HPDE6-E6E7 (cell line): ENCODE measurements around the gene TANK.
"Not testable (repeated sequence)": the region's sequence is repeated elsewhere in the genome, so short reads cannot be mapped to it uniquely, and the experiment has no call there.

Experiments
- DNase-seq: peaks from one replicate; pipeline ENCODE4 v3.0.0; 2011; ENCODE audit warnings: missing footprints; ENCODE audit errors: extremely low spot score

The TANK gene

GRCh38 chr2:161228511-161229240, 68.4 kb downstream of the TANK start:
- DNase-seq, result no peak

DNA sequence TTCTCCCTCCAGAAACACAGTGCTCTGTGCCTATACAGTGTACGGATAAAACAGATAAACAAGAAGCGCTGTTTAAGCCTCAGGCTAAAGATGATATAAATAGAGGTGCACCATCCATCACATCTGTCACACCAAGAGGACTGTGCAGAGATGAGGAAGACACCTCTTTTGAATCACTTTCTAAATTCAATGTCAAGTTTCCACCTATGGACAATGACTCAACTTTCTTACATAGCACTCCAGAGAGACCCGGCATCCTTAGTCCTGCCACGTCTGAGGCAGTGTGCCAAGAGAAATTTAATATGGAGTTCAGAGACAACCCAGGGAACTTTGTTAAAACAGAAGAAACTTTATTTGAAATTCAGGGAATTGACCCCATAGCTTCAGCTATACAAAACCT, 70.7 kb downstream of the TANK start:
- no peak for DNase-seq

- no peak for DNase-seq
Measured at GRCh38 chr2:161232571-161232970, 72.3 kb downstream of the TANK start.

DNA sequence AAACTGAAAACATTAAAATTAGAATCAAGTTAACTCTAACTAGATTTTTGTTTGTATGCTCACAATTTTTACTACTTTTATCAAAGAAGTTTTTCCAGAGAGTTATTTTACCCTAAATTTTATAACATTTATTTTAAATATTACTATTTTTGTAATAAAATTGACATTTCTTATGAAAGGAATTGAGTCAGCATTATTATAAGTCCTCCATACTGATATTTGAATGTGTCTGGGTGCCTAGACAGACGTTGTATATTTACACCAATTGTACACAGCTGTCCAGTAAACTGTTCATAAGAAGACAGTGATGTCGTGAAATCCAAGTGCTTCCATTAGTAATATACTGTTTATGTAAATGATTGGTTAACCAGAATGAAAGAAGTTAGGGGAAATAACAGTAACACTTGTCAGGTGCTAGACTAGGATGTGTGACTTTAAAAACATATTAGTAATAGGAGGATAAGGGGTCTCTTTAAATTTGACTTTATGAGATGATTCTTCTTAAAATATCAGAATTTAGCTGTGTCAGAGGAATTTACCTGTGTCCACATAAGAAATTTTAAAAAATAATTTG, 73.7 kb downstream of the TANK start:
- no peak for DNase-seq

GRCh38 chr2:161234627-161235026, 74.4 kb downstream of the TANK start:
- DNase-seq, result no peak

DNA sequence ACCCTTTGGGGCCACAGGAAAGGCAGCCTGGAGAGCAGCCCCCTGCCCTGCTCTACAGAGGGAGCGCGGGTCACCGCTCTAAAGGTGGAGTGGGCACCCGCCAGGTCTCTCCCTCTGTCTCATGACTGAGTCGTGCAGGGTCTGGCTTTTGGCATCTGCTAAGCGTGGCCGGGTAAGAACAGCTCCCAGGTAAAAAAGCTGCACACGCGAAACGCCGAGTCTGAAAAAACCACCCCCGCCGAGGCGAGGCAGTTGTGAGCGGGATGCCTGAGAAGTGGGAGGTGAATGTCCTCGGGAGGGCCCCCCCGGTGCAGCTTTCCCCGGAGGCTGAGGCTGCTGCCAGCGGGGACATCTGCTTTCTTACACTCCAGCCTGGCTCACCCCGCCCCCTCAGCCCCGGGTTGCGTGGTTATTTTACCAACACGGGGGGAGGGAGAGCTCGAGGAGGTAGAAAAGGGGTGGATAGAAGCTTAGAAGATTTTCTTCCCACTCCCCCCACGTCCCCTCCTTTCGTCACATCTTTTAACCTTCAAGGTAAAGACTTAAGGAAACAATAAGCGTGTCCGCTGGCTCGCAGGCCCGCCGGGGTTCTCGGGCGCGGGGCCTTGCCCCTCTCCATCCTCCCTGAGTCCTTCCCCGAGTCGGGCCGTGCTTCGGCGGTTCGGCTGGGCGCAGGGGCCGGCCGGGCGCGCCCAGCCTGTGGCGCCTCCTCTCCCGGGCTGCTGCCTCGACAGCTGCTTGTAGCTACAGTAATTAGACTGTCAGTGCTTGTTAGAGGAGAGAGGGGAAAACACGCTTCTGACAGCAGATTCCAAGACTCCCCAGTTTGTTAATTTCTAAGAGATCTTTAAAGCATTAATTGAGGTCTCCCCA, 77.4 kb downstream of the TANK start:
- no peak for DNase-seq

- DNase-seq, result no peak
Measured at GRCh38 chr2:161238265-161238559, 78.0 kb downstream of the TANK start.

GRCh38 chr2:161238560-161239325, 78.5 kb downstream of the TANK start:
- DNase-seq, result no peak

DNA sequence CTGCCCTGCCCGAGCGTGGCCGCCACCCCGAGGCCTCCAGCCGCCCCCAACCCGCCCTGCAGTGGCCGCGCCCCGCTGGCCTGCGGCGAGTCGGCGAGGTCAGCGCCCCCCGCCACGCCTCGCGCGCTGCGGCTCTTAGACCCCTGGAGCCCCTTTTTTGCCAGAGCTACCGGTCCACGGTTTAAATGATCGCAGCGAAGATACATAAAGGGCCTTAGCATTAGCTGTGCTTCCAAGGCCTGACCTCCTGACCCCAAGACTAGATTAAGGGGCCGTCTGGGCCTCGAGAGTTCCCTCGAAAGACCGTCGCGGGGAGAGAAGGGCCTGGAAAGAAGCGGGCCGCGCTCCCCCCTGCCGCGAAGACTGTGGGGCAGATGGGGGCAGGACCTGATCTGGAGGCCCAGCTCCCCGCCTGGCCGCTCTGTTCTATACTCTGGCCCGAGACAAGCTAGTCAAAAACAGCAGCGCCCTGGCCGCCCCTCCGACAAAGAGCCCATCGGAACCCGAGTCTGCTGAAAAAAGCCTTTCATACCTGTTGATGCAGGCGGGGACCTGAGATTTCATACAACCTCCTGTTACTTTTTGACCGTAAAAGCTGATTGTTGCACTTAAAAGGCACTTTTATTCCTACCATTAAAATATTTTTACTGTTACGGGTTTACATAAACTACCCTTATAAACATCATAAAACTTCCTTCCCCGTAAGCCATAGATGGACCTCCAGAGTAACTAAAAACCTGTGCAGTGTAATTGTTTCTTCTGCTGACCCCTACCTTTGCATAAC, 79.3 kb downstream of the TANK start:
- DNase-seq, result no peak

- DNase-seq, result no peak
Measured at GRCh38 chr2:161241894-161242293, 81.7 kb downstream of the TANK start.

DNA sequence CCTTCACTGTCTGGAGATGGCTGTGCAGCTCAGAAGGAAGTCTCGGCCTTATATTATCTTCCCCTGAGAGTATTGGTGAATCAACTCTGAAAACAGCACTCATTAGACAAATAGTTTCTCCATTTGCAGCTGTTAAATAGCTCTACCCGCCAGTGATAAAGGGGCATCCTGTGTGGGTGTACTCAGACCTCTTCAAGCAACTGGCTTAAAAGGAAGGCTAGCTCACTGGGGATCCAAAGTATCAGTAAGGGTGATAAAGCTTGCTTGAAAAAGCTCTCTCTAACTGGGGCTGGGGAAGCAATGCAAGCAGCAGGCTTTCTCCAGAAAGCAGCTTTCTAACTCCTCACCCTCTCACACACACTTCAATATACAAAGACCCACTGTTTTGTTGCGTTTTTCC, 83.1 kb downstream of the TANK start:
- no peak for DNase-seq

- DNase-seq, result no peak
Measured at GRCh38 chr2:161243905-161244304, 83.7 kb downstream of the TANK start.

GRCh38 chr2:161244387-161245260, 84.4 kb downstream of the TANK start:
- not testable (repeated sequence) for DNase-seq

DNA sequence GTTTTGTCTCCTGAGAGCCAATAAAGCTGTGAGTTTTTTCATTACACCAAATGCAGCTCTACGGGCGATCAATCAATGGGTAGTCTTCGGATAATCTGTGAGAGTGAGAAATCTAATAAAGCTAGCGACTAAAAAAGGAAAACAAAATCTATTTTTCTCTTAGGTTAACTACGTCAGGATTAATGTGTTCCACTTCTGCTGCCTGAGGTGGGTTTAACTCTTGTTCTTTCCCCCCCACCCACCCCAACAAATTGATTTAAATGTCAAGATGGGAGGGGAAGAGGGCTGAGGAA, 85.0 kb downstream of the TANK start:
- DNase-seq, result no peak

DNA sequence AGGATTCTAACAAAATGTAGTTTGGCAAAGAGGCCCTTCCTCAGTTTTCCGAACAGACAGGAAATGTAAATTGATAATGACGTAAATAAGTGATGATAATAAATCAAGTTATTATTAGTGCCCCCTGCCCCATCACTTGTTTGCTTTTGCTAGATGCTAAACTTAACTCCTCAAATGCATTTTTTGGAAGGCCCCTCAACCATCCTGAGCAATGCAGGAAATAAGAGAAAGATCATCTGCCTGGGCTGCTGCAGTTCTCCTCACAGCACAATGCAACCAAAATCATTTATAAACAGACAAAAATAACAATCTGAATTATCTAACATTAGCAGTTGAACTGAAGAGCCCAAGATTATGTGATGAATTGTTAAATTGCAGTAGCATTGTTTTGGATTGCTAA, 85.4 kb downstream of the TANK start:
- DNase-seq, result no peak

DNA sequence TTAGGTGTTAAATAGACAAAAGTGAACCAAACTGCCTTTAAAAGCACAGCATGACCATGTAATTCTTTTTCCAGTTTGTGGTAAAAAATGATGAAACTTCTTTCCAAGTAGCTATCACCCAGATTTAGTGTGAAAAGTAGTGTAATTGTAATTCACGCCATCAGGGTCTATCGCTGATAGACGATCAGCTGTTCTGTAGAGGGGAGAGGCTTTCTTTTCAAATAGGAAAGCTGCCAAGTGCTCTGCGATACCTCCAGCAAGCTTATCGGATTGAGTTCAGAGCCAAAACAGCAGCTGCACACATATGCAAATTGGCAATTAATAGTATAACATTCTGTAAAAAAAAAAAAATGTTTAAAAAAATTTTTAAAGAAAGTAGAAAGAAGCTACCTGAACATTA, 86.1 kb downstream of the TANK start:
- no peak for DNase-seq

DNA sequence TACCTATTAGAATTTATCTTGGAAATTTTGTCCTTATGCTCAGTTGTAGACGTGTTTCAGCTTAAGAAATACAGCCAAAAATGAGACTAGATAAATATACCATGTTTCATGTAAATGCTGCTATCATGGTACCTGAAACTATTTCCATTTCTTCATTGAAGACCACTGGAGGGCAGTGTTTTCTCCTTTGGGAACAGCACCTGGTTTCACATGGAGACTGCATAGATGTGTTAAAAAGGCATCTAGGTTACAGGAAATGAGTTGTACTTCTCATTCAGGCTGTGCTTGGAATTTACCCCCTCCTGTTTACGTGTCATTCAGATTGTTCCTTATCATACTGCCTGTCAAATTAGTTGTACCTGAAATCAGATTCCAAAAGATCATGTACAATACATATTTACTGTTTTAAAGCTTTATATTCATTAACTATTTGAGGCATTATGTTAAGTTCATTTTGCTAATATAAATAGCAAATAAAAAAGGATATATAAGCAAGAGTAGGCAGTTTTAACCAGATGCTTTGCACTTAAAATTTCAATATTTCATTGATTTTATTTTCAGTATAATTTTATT, 90.7 kb downstream of the TANK start:
- DNase-seq, result peak; percentile 72

DNA sequence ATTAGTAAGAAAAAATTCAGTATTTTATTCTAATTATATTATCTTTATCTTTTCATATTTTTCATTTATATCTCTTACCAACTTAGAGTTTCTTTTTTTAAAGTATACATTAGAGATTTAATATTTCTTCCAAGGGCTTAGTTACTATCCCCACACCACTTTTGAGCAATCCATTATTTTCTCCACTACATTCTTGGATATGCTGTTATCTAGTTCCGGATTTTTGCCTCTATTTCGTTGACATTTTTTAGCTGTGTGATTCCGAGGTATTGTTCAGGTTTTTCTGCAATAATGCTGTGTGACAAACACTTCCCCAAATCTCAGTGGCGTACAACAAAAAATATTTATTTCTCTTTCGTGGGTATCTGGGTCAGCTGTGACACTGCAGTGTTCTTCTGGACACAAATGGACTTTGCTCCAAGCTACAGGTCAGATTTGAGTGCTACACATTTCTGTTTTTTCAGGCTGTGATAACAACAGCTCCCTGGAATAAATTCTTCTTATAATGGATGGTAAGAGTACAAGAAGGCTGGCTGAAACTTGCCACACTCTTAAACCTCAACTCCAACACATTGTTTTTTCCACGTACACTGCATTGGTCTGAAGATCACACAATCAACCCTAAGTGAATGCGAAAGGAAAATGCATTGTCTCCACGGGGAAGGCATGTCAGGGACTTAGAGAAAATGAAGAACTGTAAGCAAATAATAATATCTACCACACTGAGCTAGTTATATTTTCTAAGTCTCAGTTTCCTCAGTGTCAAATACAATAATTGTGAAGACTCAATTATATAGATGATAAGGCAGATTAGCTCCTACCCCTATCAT, 97.1 kb downstream of the TANK start:
- DNase-seq, result no peak

- DNase-seq, result no peak
Measured at GRCh38 chr2:161265874-161266273, 105.6 kb downstream of the TANK start.
